K562 (cell line): Measurements from ENCODE around the gene GAL3ST3. TPM values are rescaled to one million over a fixed set of nuclear protein-coding genes. Genes with fewer than 3 reads are reported as not detected.
A peak's percentile ranks its signal among the peaks of the same experiment; 100 is the strongest.

Experiments
- BMI1 ChIP-seq: fragments of 150-350 bp; IDR thresholded peaks from 2 replicates; pipeline ENCODE4 v1.6.1; 2014; ENCODE audit warnings: low read length
- CSDE1 ChIP-seq, 2 experiments: fragments of 450-650 bp; IDR thresholded peaks; 2 replicates each; pipeline ENCODE4 v1.6.1; 2016; ENCODE audit warnings: mild to moderate bottlenecking in 1 of 2
- EHMT2 ChIP-seq: fragments of 450-650 bp; IDR thresholded peaks from 2 replicates; pipeline ENCODE4 v1.6.1; 2018; ENCODE audit warnings: antibody characterized with exemption
- ESRRB ChIP-seq: fragments of 250-450 bp; sonication (Bioruptor Pico); IDR thresholded peaks from 2 replicates; pipeline ENCODE4 v1.5.0; 2020; ENCODE audit warnings: mild to moderate bottlenecking, moderate library complexity, borderline replicate concordance
- PHF20 ChIP-seq: fragments of 450-650 bp; IDR thresholded peaks from 2 replicates; pipeline ENCODE4 v1.6.1; 2018; ENCODE audit not compliant: partially characterized antibody
- PHF21A ChIP-seq: fragments of 450-650 bp; IDR thresholded peaks from 2 replicates; pipeline ENCODE4 v1.6.1; 2017; ENCODE audit warnings: low read depth, borderline replicate concordance
- RREB1 ChIP-seq: fragments of 250-450 bp; sonication (Bioruptor Pico); IDR thresholded peaks from 2 replicates; pipeline ENCODE4 v1.4.0; 2020
- TAF15 ChIP-seq: fragments of 200-400 bp; formaldehyde crosslinking; IDR thresholded peaks from 2 replicates; pipeline ENCODE4 v1.6.1; 2017; ENCODE audit warnings: mild to moderate bottlenecking, low read depth, low read length, moderate library complexity
- TFAM ChIP-seq: fragments of 250-450 bp; sonication (Bioruptor Pico); conservative IDR thresholded peaks from 2 replicates; pipeline ENCODE4 v1.5.0; 2021; ENCODE audit warnings: mild to moderate bottlenecking, moderate library complexity
- USF2 ChIP-seq: sonication (generic); formaldehyde crosslinking; IDR thresholded peaks from 2 replicates; pipeline ENCODE4 v1.5.0; 2020; ENCODE audit warnings: missing genetic modification reagents
- ZBTB11 ChIP-seq, 3 experiments: fragments of 200-800 bp in 1 of 3; fragments of 250-450 bp in 1 of 3; fragments of 450-650 bp in 1 of 3; sonication (Bioruptor Pico) in 1 of 3; sonication (Bioruptor generic) in 1 of 3; formaldehyde crosslinking in 1 of 3; IDR thresholded peaks; 2 replicates each; pipeline versions ENCODE4 v1.6.1 to v1.8.0; 2016 to 2022; ENCODE audit warnings: mild to moderate bottlenecking in 2 of 3, missing genetic modification characterization in 2 of 3, missing compliant biosample characterization in 1 of 3, moderate library complexity in 1 of 3
- ZBTB43 ChIP-seq: sonication (generic); formaldehyde crosslinking; IDR thresholded peaks from 2 replicates; pipeline ENCODE4 v1.8.0; 2023; ENCODE audit warnings: mild to moderate bottlenecking, missing genetic modification reagents
- ZNF184 ChIP-seq: sonication (generic); formaldehyde crosslinking; IDR thresholded peaks from 2 replicates; pipeline ENCODE4 v1.5.0; 2020; ENCODE audit warnings: missing genetic modification reagents
- ZNF41 ChIP-seq: fragments of 250-450 bp; sonication (Bioruptor Pico); conservative IDR thresholded peaks from 2 replicates; pipeline ENCODE4 v1.4.0; 2020; ENCODE audit warnings: mild to moderate bottlenecking
- ZNF57 ChIP-seq: fragments of 450-650 bp; formaldehyde crosslinking; IDR thresholded peaks from 2 replicates; pipeline ENCODE4 v1.4.0; 2020; ENCODE audit warnings: mild to moderate bottlenecking, moderate library complexity
- ZNF589 ChIP-seq: fragments of 200-800 bp; sonication (Bioruptor generic); IDR thresholded peaks from 2 replicates; pipeline ENCODE4 v1.6.1; 2016; ENCODE audit warnings: low read depth, missing genetic modification characterization, missing compliant biosample characterization
- polyA plus RNA-seq, 8 experiments: library from polyadenylated mRNA; depleted of rRNA in 4 of 8; stranded (reverse) in 5 of 8; unstranded in 3 of 8; fragments of >200 nt; fragmentation: Nextera tagmentation in 2 of 8; fragmentation: Illumina TruSeq in 1 of 8; extraction: Ambion mirVana in 2 of 8; extraction: Trizol in 1 of 8; gene quantifications; 2 replicates each; pipeline versions ENCODE4 v1.2.1 to v1.2.3, GENCODE V29; 2011 to 2014; ENCODE audit warnings: inconsistent platforms in 1 of 8, missing spikeins in 1 of 8
- total RNA-seq, 7 experiments: library from RNA; depleted of rRNA in 6 of 7; stranded (reverse); fragments of >200 nt in 6 of 7; fragmentation: Illumina TruSeq in 2 of 7; extraction: Trizol in 2 of 7; gene quantifications; 2 replicates each; pipeline versions ENCODE4 v1.2.1 to v1.2.3, GENCODE V29; 2011 to 2021; ENCODE audit warnings: low replicate concordance in 1 of 7

GAL3ST3 gene
- total and polyA plus RNA-seq, 9 of the 15 experiments (the other 6 are each of a cell fraction or from before 2014, with no cell fraction given) = not detected

- TF ChIP-seq RREB1 (CRISPR knock-in tag) = no peak
- no peak for TF ChIP-seq ZNF57 (CRISPR knock-in tag)
- TF ChIP-seq USF2 (CRISPR knock-in tag) = no peak
- no peak for TF ChIP-seq ZNF184 (CRISPR knock-in tag)
- TF ChIP-seq ZBTB11 (CRISPR knock-in tag; IDR thresholded peaks at IDR 0.05) = peak; percentile 98 to 100 (median 99)
- TF ChIP-seq ZNF589 (CRISPR knock-in tag) = peak; percentile 71; the same call in 1 of the 2 replicates
- TF ChIP-seq TAF15 = no peak
- TF ChIP-seq ESRRB (CRISPR knock-in tag) = no peak
- TF ChIP-seq TFAM (CRISPR knock-in tag) = no peak
- 0 out of 2 replicates have a peak, but pooled peaks have one; percentile 35 for TF ChIP-seq ZNF41
- TF ChIP-seq BMI1 = peak; percentile 47; the same call in 1 of the 2 replicates
- no peak; the same call in 1 of the 2 replicates for TF ChIP-seq PHF21A
- peak; percentile 73; the same call in 1 of the 2 replicates for TF ChIP-seq EHMT2
- TF ChIP-seq CSDE1 (IDR thresholded peaks at IDR 0.05) = peak in 1 of 2 experiments; percentile 50; a peak in 1 of 4 replicates
- 0 out of 2 replicates have a peak, but pooled peaks have one; percentile 48 for TF ChIP-seq ZBTB43 (CRISPR knock-in tag)
- TF ChIP-seq PHF20 = peak; percentile 99
Measured at GRCh38 chr11:66001942-66002647, 46.9 kb downstream of the GAL3ST3 start, which contains the start of the genes BANF1 and EIF1AD (continued).
